T-helper 17 cell (primary cell): Measurements from ENCODE around the gene HOXA11. TPM values are rescaled to one million over a fixed set of nuclear protein-coding genes. Genes with fewer than 3 reads are reported as not detected.
A peak's percentile ranks its signal among the peaks of the same experiment; 100 is the strongest.

Source experiments
- ATAC-seq: fragments of 150-1000 bp; cut with Tn5 transposase; 2 replicates; pipeline ENCODE4 v1.10.0; 2021; ENCODE audit warnings: mild to moderate bottlenecking, moderate library complexity
- DNase-seq, 3 donors: peaks; one replicate each; pipeline versions ENCODE4 v3.0.0 to v3.0.0-alpha.2; 2020 to 2021
- H3K9me3 ChIP-seq: one replicate; pipeline ENCODE4 v1.7.0; 2013; ENCODE audit warnings: low read length, mild to moderate bottlenecking; ENCODE audit not compliant: control insufficient read depth, poor library complexity, severe bottlenecking
- H3K27ac Mint-ChIP-seq: one replicate; pipeline ENCODE4 v1.8.0; 2022; ENCODE audit warnings: mild to moderate bottlenecking, moderate library complexity, mixed read lengths
- H3K27me3 Mint-ChIP-seq: one replicate; pipeline ENCODE4 v1.8.0; 2022; ENCODE audit warnings: mixed read lengths
- H3K36me3 Mint-ChIP-seq: one replicate; pipeline ENCODE4 v1.8.0; 2022; ENCODE audit warnings: low read depth, mixed read lengths
- H3K4me1 Mint-ChIP-seq: one replicate; pipeline ENCODE4 v1.8.0; 2022; ENCODE audit warnings: mild to moderate bottlenecking, mixed read lengths
- H3K4me3 Mint-ChIP-seq: one replicate; pipeline ENCODE4 v1.8.0; 2022; ENCODE audit warnings: mild to moderate bottlenecking, moderate library complexity, mixed read lengths
- total RNA-seq, 4 donors: library from RNA in 2 of 4; stranded (reverse) in 2 of 4; gene quantifications; one replicate each; pipeline ENCODE4 v1.2.3 and lab custom pipeline; 2022 to 2026

HOXA11 gene
- total RNA-seq, 2 donors from 2014 or later: not detected

DNA sequence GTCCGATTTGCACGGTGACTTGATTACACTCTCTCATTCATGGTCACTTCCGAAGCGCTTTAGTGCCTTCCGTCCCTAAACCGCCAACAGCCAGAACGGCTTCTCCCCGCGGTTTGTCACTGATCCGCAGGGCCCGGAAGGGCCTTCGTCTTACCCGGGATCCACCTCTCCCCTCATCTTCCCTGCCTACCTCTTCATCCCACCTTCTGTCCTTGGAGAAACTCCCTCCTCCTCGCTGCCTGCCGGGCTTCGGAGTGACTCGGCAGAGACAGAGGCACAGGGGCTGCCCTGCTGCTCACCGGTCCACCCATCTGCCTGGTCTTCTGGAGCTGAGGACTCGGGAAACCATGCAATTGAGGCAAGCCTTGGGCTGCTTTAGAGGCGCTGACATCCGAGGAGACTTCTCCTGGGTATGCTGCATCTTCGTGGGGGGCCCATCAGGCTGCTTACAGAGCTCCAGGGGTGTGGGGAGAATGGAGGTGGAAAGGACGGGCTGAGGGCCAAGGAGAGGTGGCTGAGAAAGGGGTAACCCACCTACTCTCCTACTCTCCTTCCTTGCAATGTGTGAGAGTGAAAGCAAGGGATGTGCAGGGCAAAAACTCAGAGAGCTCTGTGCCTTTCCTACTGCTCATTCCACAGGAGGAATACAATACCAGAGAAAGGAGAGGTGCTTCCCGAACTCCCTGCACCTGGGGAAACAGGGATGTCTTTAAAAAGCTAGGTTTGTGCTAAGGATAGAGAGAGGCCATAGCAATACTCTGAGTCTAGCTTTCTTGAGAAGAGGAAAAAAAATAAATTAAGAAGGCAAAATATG, 1.0 kb upstream of the HOXA11 start:
- H3K4me3 Mint-ChIP-seq: peak overlapping the region; percentile 60
- H3K27ac Mint-ChIP-seq: peak overlapping the region; percentile 39
- no peak for ATAC-seq
- peaks cover 3% of the 10 kb centered on the region for H3K9me3 ChIP-seq
- H3K27me3 Mint-ChIP-seq: peaks cover 81% of the 10 kb centered on the region
- H3K36me3 Mint-ChIP-seq: peaks cover 4% of the 10 kb centered on the region
- H3K4me1 Mint-ChIP-seq: peaks cover 30% of the 10 kb centered on the region
- peak in 1 of 3 donors; percentile 7 for DNase-seq

DNA sequence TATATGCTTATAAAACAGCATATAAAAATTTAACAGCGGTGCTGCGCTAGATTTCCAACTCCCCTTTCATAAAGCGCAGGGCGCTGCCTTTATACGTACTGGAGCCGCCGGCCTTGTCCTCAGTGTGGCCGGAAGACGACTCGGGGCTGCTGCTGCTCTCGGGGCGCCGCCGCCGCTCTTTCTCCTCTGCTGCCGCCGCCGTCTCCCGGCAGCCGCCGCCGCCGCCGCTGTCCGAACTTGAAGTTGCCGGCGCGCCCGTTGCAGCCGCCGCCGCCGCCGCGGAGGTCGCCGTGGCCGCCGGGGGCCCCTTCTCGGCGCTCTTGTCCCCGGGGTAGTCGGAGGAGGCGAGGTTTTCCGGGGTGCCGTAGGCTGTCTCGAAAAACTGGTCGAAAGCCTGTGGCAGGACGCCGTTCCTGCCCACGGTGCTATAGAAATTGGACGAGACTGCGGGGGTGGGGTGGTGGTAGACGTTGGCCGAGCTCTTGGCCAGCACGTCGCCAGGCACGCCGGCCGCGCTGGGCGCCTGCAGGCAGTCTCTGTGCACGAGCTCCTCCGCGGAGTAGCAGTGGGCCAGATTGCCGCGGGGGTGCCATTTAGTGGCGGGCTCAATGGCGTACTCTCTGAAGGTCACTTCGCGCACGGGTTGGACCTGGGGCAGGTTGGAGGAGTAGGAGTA, 557 bp downstream of the HOXA11 start:
- H3K4me1 Mint-ChIP-seq: peaks cover 37% of the 10 kb centered on the region
- H3K9me3 ChIP-seq: peaks cover 3% of the 10 kb centered on the region
- ATAC-seq (no peak), DNase-seq (peak in 1 of 3 donors; percentile 10)
- peaks cover 77% of the 10 kb centered on the region for H3K27me3 Mint-ChIP-seq
- peak overlapping the region; percentile 85 for H3K4me3 Mint-ChIP-seq
- peaks cover 6% of the 10 kb centered on the region for H3K36me3 Mint-ChIP-seq
- H3K27ac Mint-ChIP-seq: peak overlapping the region; percentile 73

DNA sequence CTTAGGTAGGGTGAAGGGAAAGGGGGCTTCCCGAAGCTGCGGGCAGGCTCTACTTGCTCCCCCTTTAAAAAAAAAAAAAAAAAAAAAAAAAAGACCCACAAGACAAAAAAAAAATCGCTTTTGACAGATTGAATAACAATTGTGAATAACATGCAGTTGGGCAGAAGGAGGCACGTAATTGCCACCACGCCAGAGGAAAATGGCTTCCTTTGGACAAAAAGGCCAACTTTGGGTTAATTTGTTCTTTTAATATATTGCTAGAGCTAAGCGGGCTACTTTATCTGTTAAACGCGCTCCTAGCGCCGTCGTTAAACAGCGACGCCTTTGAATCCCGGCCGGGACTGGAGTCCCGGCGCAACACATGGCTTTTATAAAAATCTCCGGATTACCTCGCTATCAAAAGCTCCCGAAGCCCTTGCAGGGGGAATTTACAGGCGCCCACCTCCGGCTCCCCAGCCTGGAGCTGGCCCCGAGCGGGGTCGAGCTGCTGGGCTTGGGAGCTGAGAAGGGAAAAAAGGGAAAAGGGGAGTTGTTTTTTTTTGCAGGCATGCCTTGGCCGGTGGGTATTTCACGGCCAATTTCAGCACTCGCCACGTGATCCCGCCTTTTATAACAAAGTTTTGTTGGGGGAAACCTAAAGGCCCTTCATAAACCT, 1.2 kb downstream of the HOXA11 start:
- Mint-ChIP-seq H3K4me3 (peak overlapping the region; percentile 85), H3K27ac (peak overlapping the region; percentile 73), H3K27me3 (peaks cover 77% of the 10 kb centered on the region), H3K36me3 (peaks cover 6% of the 10 kb centered on the region), H3K4me1 (peaks cover 36% of the 10 kb centered on the region)
- no peak for DNase-seq
- ATAC-seq: no peak
- peaks cover 3% of the 10 kb centered on the region for H3K9me3 ChIP-seq

GRCh38 chr7:27182861-27183681, 2.0 kb downstream of the HOXA11 start:
- DNase-seq (peak in 1 of 3 donors; percentile 4), ATAC-seq (no peak)
- H3K9me3 ChIP-seq: peaks cover 3% of the 10 kb centered on the region
- Mint-ChIP-seq H3K4me1 (peaks cover 29% of the 10 kb centered on the region), H3K27ac (peak overlapping the region; percentile 73), H3K36me3 (peaks cover 2% of the 10 kb centered on the region), H3K27me3 (peaks cover 76% of the 10 kb centered on the region), H3K4me3 (peak overlapping the region; percentile 47)

- peaks cover 25% of the 10 kb centered on the region for H3K4me1 Mint-ChIP-seq
- ATAC-seq (no peak), DNase-seq (no peak)
- peak overlapping the region; percentile 73 for H3K27ac Mint-ChIP-seq
- peaks cover 3% of the 10 kb centered on the region for H3K9me3 ChIP-seq
- peaks cover 76% of the 10 kb centered on the region for H3K27me3 Mint-ChIP-seq
- peaks cover 2% of the 10 kb centered on the region for H3K36me3 Mint-ChIP-seq
- no peak overlapping the region for H3K4me3 Mint-ChIP-seq
Measured at GRCh38 chr7:27182285-27182841, 2.7 kb downstream of the HOXA11 start.

DNA sequence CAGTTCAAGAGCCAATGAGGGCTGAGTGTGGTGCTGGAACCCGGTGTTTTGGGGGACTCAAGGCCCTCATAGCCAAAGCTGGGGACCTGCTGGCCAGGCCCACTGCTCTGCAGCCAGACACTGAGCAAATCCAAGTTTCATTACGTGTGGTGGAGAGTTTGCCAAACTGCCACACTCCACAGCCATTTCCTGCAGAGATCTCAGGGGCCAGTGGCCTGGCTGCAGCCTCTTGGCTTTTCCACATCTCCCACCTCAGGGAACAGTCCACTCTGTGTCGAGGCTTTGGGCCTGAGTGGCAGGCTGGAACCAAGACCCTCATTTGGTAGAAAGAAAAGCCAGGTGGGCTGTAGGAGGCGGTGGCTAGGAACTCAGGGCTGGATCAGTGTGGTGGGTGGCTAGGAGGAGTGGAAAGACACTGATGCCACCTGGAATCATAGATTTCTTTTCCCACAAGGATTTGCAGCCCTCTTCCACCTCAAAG, 3.2 kb downstream of the HOXA11 start:
- peaks cover 2% of the 10 kb centered on the region for H3K36me3 Mint-ChIP-seq
- H3K27me3 Mint-ChIP-seq: peaks cover 76% of the 10 kb centered on the region
- H3K4me3 Mint-ChIP-seq: no peak overlapping the region
- no peak overlapping the region for H3K27ac Mint-ChIP-seq
- H3K4me1 Mint-ChIP-seq: peaks cover 25% of the 10 kb centered on the region
- no peaks in the 10 kb centered on the region for H3K9me3 ChIP-seq
- peak in 1 of 3 donors; percentile 2 for DNase-seq
- ATAC-seq: no peak

DNA sequence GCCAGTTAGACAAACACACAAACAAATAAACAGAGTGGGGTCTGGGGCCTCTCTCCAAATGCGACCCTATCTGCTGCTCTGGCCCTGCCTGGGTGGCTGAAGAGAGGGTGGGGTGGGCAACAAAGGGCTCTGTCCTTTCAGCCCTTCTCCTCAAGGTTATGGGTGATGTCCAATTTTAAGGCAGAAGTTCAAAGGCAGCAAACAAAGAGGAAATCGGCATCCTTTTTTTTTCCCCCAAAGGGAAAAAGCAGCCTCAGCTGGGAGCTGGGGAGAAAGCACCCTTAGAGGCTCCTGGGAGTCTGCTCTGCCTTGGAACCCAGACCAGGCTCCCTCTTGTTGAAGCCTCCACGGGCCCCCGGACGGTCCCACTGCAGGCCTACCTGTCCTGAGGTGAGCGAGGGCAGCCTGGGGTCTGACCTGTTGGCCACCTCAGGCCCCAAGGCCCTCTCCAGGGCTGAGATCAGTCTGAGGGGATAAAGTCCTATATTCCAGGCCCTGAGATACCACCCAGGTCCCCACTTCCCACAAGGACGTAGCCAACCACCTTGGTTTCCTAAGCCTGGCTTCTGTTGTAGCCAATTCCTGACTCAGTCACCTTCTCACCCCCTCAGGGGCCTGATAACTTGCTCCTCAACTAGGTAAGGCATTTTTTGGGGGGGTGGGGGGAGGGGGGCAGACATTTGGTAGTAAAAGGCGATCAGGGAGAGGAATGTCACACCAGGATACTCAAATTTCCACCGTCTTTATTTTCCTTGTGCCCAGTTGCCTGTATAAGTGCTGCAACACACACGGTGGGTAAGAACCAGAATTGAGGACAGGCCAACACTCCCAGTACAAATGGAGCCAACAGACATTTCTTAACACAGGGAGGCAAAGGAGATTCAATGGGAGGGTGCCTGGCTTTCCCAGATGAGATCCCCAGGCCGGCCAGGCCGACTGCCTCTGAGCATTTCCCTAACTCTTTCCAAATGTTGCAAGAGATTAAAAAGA, 4.3 kb downstream of the HOXA11 start:
- H3K9me3 ChIP-seq: no peaks in the 10 kb centered on the region
- DNase-seq (peak in 1 of 3 donors; percentile 4), ATAC-seq (no peak)
- Mint-ChIP-seq H3K27ac (peak overlapping the region; percentile 61), H3K4me3 (peak overlapping the region; percentile 47), H3K27me3 (peaks cover 76% of the 10 kb centered on the region), H3K36me3 (peaks cover 2% of the 10 kb centered on the region), H3K4me1 (peaks cover 23% of the 10 kb centered on the region)

DNA sequence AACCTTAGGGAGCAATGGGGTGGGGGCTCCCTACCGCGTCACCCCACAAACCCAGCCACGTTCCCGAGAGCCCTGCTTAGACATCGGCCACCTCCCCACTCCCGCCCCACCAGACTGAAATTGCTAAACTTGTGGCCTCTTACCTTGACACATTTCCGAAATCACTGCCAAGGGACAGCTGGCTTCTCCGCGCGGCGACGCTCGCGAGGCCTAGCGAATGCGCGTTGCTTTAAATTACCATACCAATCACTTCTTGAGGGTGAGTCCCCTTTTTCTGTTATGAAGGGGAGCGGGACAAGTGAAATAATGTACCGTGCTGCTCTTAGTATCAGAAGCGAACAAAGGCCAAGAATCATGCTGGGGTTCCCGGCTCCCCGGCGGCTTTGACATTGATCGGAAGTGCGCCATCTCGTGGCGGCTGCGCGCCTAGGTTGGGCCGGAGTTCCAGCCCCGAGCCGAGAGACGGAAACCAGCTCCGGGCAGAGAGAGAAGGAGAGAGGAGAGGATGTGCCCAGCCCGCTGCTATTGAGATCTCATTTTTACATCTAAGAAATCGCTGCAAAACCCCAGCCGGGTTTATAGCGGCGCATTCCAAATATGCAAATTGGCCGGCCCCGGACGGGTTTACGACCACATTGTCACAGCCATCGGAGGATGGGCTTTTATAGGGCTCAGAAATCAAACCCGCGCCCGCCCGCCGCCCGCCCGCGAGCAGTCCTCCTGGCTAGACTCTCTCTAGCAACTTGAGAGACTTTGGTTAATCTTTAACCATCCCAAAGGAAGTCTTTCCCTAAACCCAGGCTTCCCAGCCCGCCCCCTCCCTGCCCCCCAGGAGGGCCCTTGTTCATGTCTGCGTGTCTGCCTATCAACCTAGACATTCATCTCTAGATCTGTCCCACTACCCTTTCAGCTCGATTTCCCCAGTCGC, 5.3 kb downstream of the HOXA11 start:
- Mint-ChIP-seq H3K4me1 (peaks cover 16% of the 10 kb centered on the region), H3K27me3 (peaks cover 76% of the 10 kb centered on the region), H3K27ac (peak overlapping the region; percentile 72), H3K4me3 (peak overlapping the region; percentile 47), H3K36me3 (peaks cover 2% of the 10 kb centered on the region)
- no peaks in the 10 kb centered on the region for H3K9me3 ChIP-seq
- ATAC-seq: peak; percentile 79
- DNase-seq: peak; percentile 44 to 56 (median 53)

- H3K9me3 ChIP-seq: no peaks in the 10 kb centered on the region
- Mint-ChIP-seq H3K4me3 (no peak overlapping the region), H3K27ac (peak overlapping the region; percentile 72), H3K36me3 (peaks cover 2% of the 10 kb centered on the region), H3K4me1 (peaks cover 18% of the 10 kb centered on the region), H3K27me3 (peaks cover 72% of the 10 kb centered on the region)
- DNase-seq (no peak), ATAC-seq (no peak)
Measured at GRCh38 chr7:27179030-27179429, 6.0 kb downstream of the HOXA11 start.

DNA sequence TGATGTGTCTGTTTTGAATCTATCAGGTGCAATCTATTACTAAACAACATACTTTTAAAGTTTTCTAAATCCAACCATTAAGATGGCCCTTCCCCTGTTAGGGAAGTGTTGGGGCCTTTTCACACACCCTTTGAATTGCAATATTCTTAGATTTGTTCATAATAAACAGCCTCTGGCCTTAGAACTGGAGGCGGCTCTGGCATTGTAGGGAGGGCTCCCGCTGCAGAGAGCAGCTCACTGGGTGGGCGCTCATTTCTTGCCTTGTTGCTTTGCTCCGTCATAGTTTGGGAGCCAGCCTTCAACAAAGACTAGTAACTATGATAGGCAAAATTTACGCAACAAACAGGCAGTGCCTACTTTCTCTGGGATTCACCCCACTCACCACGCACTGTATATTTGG, 6.7 kb downstream of the HOXA11 start:
- H3K27me3 Mint-ChIP-seq: peaks cover 68% of the 10 kb centered on the region

More for the DNA sequence above, 6.7 kb downstream of the HOXA11 start:
- no peak overlapping the region for H3K4me3 Mint-ChIP-seq
- H3K4me1 Mint-ChIP-seq: peaks cover 14% of the 10 kb centered on the region
- DNase-seq: no peak
- no peak overlapping the region for H3K27ac Mint-ChIP-seq
- peaks cover 2% of the 10 kb centered on the region for H3K36me3 Mint-ChIP-seq
- no peak for ATAC-seq
- no peaks in the 10 kb centered on the region for H3K9me3 ChIP-seq
